ENCODE data around the gene PRR12.

The PRR12 gene

DNA sequence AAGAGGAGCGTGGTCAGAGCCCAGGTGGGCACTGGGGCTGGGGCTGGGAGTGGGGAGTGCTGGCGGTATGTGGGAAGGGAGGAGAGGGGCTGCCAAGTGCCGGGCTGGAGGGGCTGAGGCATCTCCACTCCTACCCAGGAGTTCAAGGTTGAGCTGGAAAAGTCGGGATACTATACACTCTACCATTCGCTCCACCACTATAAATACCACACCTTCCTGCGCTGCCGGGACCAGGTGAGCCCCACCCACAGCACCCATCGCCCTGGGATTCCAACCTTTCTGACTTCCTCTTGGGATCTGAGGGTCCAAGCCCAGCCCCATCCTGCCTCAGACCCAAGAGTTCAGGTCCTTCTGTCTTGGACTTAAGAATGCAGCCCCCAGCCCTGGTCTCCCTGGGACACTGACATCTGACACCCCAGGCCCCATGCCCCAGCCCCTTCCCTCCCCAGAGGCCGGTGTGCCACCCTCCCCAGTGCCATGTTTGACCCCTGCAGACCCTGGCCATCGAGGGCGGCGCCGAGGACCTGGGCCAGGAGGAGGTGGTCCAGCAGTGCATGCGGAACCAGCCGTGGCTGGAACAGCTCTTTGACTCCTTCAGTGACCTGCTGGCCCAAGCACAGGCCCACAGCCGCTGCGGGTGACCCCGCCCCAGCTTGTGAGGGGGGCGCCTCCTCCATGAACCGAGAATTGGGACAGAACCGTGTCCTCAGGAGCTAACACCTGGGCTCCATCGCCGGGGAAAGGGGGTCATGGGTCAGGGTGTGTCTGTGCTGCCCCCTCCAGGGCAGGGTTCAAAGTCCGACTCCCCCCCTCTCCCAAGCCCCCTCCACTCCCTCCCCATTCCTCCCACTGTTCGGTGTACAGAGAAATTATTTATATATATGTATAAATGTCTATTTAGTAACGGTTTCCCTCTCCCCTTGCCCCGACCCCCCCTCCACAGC, 34.3 kb downstream of the PRR12 start:
- Histone ChIP-seq H3K9ac (ENCODE audit: low read length) (no peak overlapping the region), H3K27ac (ENCODE audit: low read depth, low read length, poor library complexity, severe bottlenecking) (no peak overlapping the region)

GRCh38 chr19:49626226-49626625, 35.2 kb downstream of the PRR12 start:
- Histone ChIP-seq H3K9me2 (ENCODE audit: low read depth, low read length) (no peaks in the 10 kb centered on the region), H3K4me1 (ENCODE audit: insufficient read depth, low read length, severe bottlenecking) (no peaks in the 10 kb centered on the region), H3K27ac (ENCODE audit: low read depth, low read length, poor library complexity, severe bottlenecking) (no peak overlapping the region), H4K20me1 (ENCODE audit: insufficient read depth, low read length) (no peaks in the 10 kb centered on the region), H3K9me3 (ENCODE audit: low read length) (no peaks in the 10 kb centered on the region), H3K4me3 (ENCODE audit: low read depth, low read length, poor library complexity, severe bottlenecking) (no peak overlapping the region), H3K27me3 (ENCODE audit: insufficient read depth, low read length) (no peaks in the 10 kb centered on the region), H2AFZ (ENCODE audit: low read length) (no peak overlapping the region), H3K36me3 (ENCODE audit: insufficient read depth, low read length) (peaks cover 40% of the 10 kb centered on the region), H3K4me2 (ENCODE audit: low read length) (no peak overlapping the region), H3F3A (ENCODE audit: insufficient read depth, low read length) (no peaks in the 10 kb centered on the region), H3K9ac (ENCODE audit: low read length) (no peak overlapping the region), H3K79me2 (ENCODE audit: insufficient read depth, low read length) (no peaks in the 10 kb centered on the region)
- TF ChIP-seq CTCF (IDR thresholded peaks at IDR 0.05; ENCODE audit: low read length), result no peak
- TF ChIP-seq EZH2 (IDR thresholded peaks at IDR 0.05; ENCODE audit: borderline replicate concordance, low read length), result no peak

More for the DNA sequence above, 34.3 kb downstream of the PRR12 start:
- no peaks in the 10 kb centered on the region for H3K9me2 ChIP-seq (ENCODE audit: low read depth, low read length)
- no peaks in the 10 kb centered on the region for H3K79me2 ChIP-seq (ENCODE audit: insufficient read depth, low read length)
- TF ChIP-seq CTCF (IDR thresholded peaks at IDR 0.05; ENCODE audit: low read length) (no peak), EZH2 (IDR thresholded peaks at IDR 0.05; ENCODE audit: borderline replicate concordance, low read length) (no peak)
- no peaks in the 10 kb centered on the region for H3F3A ChIP-seq (ENCODE audit: insufficient read depth, low read length)
- peaks cover 44% of the 10 kb centered on the region for H3K36me3 ChIP-seq (ENCODE audit: insufficient read depth, low read length)
- no peak overlapping the region for H3K4me3 ChIP-seq (ENCODE audit: low read depth, low read length, poor library complexity, severe bottlenecking)
- H3K4me2 ChIP-seq (ENCODE audit: low read length), result no peak overlapping the region
- H4K20me1 ChIP-seq (ENCODE audit: insufficient read depth, low read length), result no peaks in the 10 kb centered on the region
- H3K27me3 ChIP-seq (ENCODE audit: insufficient read depth, low read length), result no peaks in the 10 kb centered on the region
- no peaks in the 10 kb centered on the region for H3K4me1 ChIP-seq (ENCODE audit: insufficient read depth, low read length, severe bottlenecking)
- H2AFZ ChIP-seq (ENCODE audit: low read length), result no peak overlapping the region
- H3K9me3 ChIP-seq (ENCODE audit: low read length), result no peaks in the 10 kb centered on the region

DNA sequence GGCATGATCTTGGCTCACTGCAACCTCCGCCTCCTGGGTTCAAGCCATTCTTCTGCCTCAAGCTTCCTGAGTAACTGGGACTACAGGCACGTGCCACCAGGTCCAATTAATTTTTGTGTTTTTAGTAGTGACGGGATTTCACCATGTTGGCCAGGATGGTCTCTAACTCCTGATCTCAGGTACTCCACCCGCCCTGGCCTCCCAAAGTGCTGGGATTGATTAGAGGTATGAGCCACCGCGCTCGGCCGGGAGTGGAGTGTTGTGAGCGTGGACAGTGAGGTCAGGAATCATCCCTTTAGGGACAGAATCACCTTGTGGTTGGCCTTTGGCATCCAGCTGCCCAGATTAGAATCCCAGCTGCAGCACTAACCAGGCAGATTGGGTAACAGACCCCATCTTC, 38.7 kb downstream of the PRR12 start:
- Histone ChIP-seq H3K79me2 (ENCODE audit: insufficient read depth, low read length) (no peaks in the 10 kb centered on the region), H2AFZ (ENCODE audit: low read length) (no peak overlapping the region), H3K9me2 (ENCODE audit: low read depth, low read length) (no peaks in the 10 kb centered on the region), H3K27ac (ENCODE audit: low read depth, low read length, poor library complexity, severe bottlenecking) (no peak overlapping the region), H3K4me2 (ENCODE audit: low read length) (no peak overlapping the region), H3K4me3 (ENCODE audit: low read depth, low read length, poor library complexity, severe bottlenecking) (no peak overlapping the region), H3K36me3 (ENCODE audit: insufficient read depth, low read length) (peaks cover 28% of the 10 kb centered on the region), H3K9me3 (ENCODE audit: low read length) (no peaks in the 10 kb centered on the region), H3K9ac (ENCODE audit: low read length) (no peak overlapping the region), H3F3A (ENCODE audit: insufficient read depth, low read length) (no peaks in the 10 kb centered on the region), H4K20me1 (ENCODE audit: insufficient read depth, low read length) (no peaks in the 10 kb centered on the region), H3K4me1 (ENCODE audit: insufficient read depth, low read length, severe bottlenecking) (no peaks in the 10 kb centered on the region), H3K27me3 (ENCODE audit: insufficient read depth, low read length) (no peaks in the 10 kb centered on the region)
- TF ChIP-seq CTCF (IDR thresholded peaks at IDR 0.05; ENCODE audit: low read length) (no peak), EZH2 (IDR thresholded peaks at IDR 0.05; ENCODE audit: borderline replicate concordance, low read length) (no peak)
